ENCODE measurements around the gene SPC25. TPM values are rescaled to one million over a fixed set of nuclear protein-coding genes. Genes with fewer than 3 reads are reported as not detected.

SPC25 gene
- total and polyA plus RNA-seq, 2 experiments from 2014 or later, result 23.4 to 72.7 TPM

DNA sequence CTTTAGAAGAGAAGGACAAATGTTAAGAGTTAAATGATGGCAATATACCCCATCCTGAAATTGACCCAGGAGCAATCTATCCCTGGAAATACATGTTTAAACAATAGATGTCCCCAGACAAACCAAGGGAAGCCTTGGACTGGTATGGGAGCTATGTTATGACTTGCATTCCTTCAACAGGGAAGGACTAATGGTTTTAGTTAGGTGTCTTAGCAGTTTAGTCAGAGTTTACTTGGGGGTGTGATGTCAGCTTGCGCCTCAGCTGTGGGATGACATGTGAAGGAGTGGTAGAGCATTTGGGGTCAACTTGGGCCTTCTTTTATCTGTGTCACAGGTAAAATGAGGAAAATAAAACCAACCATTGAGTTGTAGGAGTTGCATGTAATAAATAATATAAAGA, 36.8 kb downstream of the SPC25 start:
- Mint-ChIP-seq H3K27ac (no peak overlapping the region), H3K9me3 (no peaks in the 10 kb centered on the region), H3K4me3 (no peak overlapping the region), H3K36me3 (ENCODE audit: low read depth) (peaks cover 8% of the 10 kb centered on the region; the same call in 2 of the 3 replicates), H3K4me1 (peaks cover 10% of the 10 kb centered on the region), H3K27me3 (ENCODE audit: insufficient read depth, low read depth, poor library complexity) (peaks cover 2% of the 10 kb centered on the region)
- H3K27me3 ChIP-seq (ENCODE audit: insufficient read depth), result no peaks in the 10 kb centered on the region
- TF ChIP-seq JUNB (IDR thresholded peaks at IDR 0.05; ENCODE audit: unreplicated experiment) (no peak), ZNF114 (CRISPR knock-in tag; IDR thresholded peaks at IDR 0.05) (no peak), EZH2phosphoT487 (IDR thresholded peaks at IDR 0.05; ENCODE audit: unreplicated experiment) (no peak), ZNF331 (CRISPR knock-in tag; IDR thresholded peaks at IDR 0.05; ENCODE audit: low read depth) (no peak), STAT1 (IDR thresholded peaks at IDR 0.05; ENCODE audit: unreplicated experiment) (no peak), CREB1 (CRISPR knock-in tag; IDR thresholded peaks at IDR 0.05; ENCODE audit: low read depth) (no peak), EZH2 (IDR thresholded peaks at IDR 0.05; ENCODE audit: low read depth, unreplicated experiment) (no peak), POLR2AphosphoS5 (IDR thresholded peaks at IDR 0.05; ENCODE audit: low read depth) (no peak), NANOG (IDR thresholded peaks at IDR 0.05; ENCODE audit: borderline replicate concordance) (no peak)
- TF ChIP-seq, protein P1, sequence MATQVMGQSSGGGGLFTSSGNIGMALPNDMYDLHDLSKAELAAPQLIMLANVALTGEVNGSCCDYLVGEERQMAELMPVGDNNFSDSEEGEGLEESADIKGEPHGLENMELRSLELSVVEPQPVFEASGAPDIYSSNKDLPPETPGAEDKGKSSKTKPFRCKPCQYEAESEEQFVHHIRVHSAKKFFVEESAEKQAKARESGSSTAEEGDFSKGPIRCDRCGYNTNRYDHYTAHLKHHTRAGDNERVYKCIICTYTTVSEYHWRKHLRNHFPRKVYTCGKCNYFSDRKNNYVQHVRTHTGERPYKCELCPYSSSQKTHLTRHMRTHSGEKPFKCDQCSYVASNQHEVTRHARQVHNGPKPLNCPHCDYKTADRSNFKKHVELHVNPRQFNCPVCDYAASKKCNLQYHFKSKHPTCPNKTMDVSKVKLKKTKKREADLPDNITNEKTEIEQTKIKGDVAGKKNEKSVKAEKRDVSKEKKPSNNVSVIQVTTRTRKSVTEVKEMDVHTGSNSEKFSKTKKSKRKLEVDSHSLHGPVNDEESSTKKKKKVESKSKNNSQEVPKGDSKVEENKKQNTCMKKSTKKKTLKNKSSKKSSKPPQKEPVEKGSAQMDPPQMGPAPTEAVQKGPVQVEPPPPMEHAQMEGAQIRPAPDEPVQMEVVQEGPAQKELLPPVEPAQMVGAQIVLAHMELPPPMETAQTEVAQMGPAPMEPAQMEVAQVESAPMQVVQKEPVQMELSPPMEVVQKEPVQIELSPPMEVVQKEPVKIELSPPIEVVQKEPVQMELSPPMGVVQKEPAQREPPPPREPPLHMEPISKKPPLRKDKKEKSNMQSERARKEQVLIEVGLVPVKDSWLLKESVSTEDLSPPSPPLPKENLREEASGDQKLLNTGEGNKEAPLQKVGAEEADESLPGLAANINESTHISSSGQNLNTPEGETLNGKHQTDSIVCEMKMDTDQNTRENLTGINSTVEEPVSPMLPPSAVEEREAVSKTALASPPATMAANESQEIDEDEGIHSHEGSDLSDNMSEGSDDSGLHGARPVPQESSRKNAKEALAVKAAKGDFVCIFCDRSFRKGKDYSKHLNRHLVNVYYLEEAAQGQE (IDR thresholded peaks at IDR 0.05; ENCODE audit: unreplicated experiment), result no peak
- TF ChIP-seq, protein P2, sequence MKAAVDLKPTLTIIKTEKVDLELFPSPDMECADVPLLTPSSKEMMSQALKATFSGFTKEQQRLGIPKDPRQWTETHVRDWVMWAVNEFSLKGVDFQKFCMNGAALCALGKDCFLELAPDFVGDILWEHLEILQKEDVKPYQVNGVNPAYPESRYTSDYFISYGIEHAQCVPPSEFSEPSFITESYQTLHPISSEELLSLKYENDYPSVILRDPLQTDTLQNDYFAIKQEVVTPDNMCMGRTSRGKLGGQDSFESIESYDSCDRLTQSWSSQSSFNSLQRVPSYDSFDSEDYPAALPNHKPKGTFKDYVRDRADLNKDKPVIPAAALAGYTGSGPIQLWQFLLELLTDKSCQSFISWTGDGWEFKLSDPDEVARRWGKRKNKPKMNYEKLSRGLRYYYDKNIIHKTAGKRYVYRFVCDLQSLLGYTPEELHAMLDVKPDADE (IDR thresholded peaks at IDR 0.05), result no peak
- TF ChIP-seq, protein P3, sequence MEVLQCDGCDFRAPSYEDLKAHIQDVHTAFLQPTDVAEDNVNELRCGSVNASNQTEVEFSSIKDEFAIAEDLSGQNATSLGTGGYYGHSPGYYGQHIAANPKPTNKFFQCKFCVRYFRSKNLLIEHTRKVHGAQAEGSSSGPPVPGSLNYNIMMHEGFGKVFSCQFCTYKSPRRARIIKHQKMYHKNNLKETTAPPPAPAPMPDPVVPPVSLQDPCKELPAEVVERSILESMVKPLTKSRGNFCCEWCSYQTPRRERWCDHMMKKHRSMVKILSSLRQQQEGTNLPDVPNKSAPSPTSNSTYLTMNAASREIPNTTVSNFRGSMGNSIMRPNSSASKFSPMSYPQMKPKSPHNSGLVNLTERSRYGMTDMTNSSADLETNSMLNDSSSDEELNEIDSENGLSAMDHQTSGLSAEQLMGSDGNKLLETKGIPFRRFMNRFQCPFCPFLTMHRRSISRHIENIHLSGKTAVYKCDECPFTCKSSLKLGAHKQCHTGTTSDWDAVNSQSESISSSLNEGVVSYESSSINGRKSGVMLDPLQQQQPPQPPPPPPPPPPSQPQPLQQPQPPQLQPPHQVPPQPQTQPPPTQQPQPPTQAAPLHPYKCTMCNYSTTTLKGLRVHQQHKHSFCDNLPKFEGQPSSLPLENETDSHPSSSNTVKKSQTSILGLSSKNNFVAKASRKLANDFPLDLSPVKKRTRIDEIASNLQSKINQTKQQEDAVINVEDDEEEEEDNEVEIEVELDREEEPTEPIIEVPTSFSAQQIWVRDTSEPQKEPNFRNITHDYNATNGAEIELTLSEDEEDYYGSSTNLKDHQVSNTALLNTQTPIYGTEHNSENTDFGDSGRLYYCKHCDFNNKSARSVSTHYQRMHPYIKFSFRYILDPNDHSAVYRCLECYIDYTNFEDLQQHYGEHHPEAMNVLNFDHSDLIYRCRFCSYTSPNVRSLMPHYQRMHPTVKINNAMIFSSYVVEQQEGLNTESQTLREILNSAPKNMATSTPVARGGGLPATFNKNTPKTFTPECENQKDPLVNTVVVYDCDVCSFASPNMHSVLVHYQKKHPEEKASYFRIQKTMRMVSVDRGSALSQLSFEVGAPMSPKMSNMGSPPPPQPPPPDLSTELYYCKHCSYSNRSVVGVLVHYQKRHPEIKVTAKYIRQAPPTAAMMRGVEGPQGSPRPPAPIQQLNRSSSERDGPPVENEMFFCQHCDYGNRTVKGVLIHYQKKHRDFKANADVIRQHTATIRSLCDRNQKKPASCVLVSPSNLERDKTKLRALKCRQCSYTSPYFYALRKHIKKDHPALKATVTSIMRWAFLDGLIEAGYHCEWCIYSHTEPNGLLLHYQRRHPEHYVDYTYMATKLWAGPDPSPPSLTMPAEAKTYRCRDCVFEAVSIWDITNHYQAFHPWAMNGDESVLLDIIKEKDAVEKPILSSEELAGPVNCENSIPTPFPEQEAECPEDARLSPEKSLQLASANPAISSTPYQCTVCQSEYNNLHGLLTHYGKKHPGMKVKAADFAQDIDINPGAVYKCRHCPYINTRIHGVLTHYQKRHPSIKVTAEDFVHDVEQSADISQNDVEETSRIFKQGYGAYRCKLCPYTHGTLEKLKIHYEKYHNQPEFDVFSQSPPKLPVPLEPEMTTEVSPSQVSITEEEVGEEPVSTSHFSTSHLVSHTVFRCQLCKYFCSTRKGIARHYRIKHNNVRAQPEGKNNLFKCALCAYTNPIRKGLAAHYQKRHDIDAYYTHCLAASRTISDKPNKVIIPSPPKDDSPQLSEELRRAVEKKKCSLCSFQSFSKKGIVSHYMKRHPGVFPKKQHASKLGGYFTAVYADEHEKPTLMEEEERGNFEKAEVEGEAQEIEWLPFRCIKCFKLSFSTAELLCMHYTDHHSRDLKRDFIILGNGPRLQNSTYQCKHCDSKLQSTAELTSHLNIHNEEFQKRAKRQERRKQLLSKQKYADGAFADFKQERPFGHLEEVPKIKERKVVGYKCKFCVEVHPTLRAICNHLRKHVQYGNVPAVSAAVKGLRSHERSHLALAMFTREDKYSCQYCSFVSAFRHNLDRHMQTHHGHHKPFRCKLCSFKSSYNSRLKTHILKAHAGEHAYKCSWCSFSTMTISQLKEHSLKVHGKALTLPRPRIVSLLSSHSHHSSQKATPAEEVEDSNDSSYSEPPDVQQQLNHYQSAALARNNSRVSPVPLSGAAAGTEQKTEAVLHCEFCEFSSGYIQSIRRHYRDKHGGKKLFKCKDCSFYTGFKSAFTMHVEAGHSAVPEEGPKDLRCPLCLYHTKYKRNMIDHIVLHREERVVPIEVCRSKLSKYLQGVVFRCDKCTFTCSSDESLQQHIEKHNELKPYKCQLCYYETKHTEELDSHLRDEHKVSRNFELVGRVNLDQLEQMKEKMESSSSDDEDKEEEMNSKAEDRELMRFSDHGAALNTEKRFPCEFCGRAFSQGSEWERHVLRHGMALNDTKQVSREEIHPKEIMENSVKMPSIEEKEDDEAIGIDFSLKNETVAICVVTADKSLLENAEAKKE (CRISPR knock-in tag; IDR thresholded peaks at IDR 0.05), result no peak
- TF ChIP-seq, protein P4, sequence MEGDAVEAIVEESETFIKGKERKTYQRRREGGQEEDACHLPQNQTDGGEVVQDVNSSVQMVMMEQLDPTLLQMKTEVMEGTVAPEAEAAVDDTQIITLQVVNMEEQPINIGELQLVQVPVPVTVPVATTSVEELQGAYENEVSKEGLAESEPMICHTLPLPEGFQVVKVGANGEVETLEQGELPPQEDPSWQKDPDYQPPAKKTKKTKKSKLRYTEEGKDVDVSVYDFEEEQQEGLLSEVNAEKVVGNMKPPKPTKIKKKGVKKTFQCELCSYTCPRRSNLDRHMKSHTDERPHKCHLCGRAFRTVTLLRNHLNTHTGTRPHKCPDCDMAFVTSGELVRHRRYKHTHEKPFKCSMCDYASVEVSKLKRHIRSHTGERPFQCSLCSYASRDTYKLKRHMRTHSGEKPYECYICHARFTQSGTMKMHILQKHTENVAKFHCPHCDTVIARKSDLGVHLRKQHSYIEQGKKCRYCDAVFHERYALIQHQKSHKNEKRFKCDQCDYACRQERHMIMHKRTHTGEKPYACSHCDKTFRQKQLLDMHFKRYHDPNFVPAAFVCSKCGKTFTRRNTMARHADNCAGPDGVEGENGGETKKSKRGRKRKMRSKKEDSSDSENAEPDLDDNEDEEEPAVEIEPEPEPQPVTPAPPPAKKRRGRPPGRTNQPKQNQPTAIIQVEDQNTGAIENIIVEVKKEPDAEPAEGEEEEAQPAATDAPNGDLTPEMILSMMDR (conservative IDR thresholded peaks at IDR 0.05; ENCODE audit: low read depth in 2 of 2), result no peak
- DNase-seq (ENCODE audit: low spot score) (no peak), ATAC-seq (no peak)
- no peaks in the 10 kb centered on the region for H3F3A ChIP-seq (replicated peaks; ENCODE audit: low read depth)
- H3K4me3 ChIP-seq, result no peak overlapping the region
- no peak overlapping the region for H2AFZ ChIP-seq
- H3K4me1 ChIP-seq (ENCODE audit: insufficient read depth), result peaks cover 8% of the 10 kb centered on the region
- no peak overlapping the region for H3K4me2 ChIP-seq
- H3K36me3 ChIP-seq (ENCODE audit: insufficient read depth), result no peaks in the 10 kb centered on the region
- no peaks in the 10 kb centered on the region for H3K79me2 ChIP-seq (replicated peaks; ENCODE audit: insufficient read depth)
- H3K27ac ChIP-seq (ENCODE audit: low read depth), result no peak overlapping the region
- no peaks in the 10 kb centered on the region for H3K9me2 ChIP-seq (ENCODE audit: insufficient read depth)
- no peaks in the 10 kb centered on the region for H4K20me1 ChIP-seq (replicated peaks; ENCODE audit: insufficient read depth)
